ENCODE results near the gene BRD7.

GRCh38 chr16:50291719-50292565, 76.8 kb downstream of the BRD7 start:
- TF ChIP-seq CTCF (conservative IDR thresholded peaks at IDR 0.05 in 1 of 2, IDR thresholded peaks at IDR 0.05 in 1 of 2; ENCODE audit: extremely low read depth in 1 of 2, insufficient read depth in 1 of 2, low read depth in 1 of 2, low read length in 2 of 2) (no peak), EZH2 (IDR thresholded peaks at IDR 0.05; ENCODE audit: borderline replicate concordance, low read length) (no peak)

Data from mammary epithelial cell (primary cell).